K562 (cell line): ENCODE data around the gene IPO7. TPM values are rescaled to one million over a fixed set of nuclear protein-coding genes. Genes with fewer than 3 reads are reported as not detected.
A peak's percentile ranks its signal among the peaks of the same experiment; 100 is the strongest.

ENCODE experiments used
- ATAC-seq: fragments of 200-7000 bp; cut with Tn5 transposase; 3 replicates; pipeline ENCODE4 v1.9.1; 2020; ENCODE audit warnings: moderate library complexity
- BruUV-seq: library from RNA; stranded (reverse); fragments of 400-500 nt; replicated peaks from 2 replicates; lab custom pipeline; 2021; lab: Mats Ljungman, UMichigan
- CTCF ChIA-PET: fragments of 300-600 bp; formaldehyde crosslinking; extraction: SDS; loops from one replicate; lab custom pipeline; 2021; ENCODE audit warnings: low intra/inter-chr PET ratio; lab: Yijun Ruan, JAX
- POLR2A ChIA-PET: fragments of 300-600, 350-650 bp; sonication (Branson Sonifier 250); formaldehyde crosslinking; extraction: SDS; loops from one replicate; lab custom pipeline; 2021; ENCODE audit warnings: antibody characterized with exemption, inconsistent platforms; lab: Yijun Ruan, JAX
- DNase-seq, 4 experiments: peaks; one replicate each; pipeline versions ENCODE4 v3.0.0 to v3.0.0-alpha.2; 2011 to 2018; ENCODE audit warnings: low spot score in 3 of 4, mixed read lengths in 3 of 4; ENCODE audit errors: extremely low read depth in 1 of 4
- FAIRE-seq: peaks from 2 replicates; lab custom pipeline; 2011; peaks lifted over from hg19 to GRCh38; lab: Jason Lieb, UNC
- H2AFZ ChIP-seq: 2 replicates; pipeline ENCODE4 v1.6.0; 2011; ENCODE audit warnings: low read depth, low read length, control low read depth, inconsistent platforms
- H3K27ac ChIP-seq: fragments of 200-600 bp; 3 replicates; pipeline ENCODE4 v1.8.0; 2011; ENCODE audit warnings: low read depth, mild to moderate bottlenecking, control low read depth, inconsistent platforms, low read length, moderate library complexity, mixed read lengths; ENCODE audit errors: extremely low read depth
- H3K27me3 ChIP-seq, 2 experiments: fragments of 300-600 bp in 1 of 2; 2 replicates in 1 of 2; 3 replicates in 1 of 2; pipeline versions ENCODE4 v1.6.0 to v1.8.0; 2011; ENCODE audit warnings: inconsistent platforms in 2 of 2, low read length in 2 of 2, mild to moderate bottlenecking in 1 of 2, mixed read lengths in 1 of 2, moderate library complexity in 1 of 2; ENCODE audit not compliant: control insufficient read depth in 2 of 2, insufficient read depth in 2 of 2
- H3K36me3 ChIP-seq: fragments of 300-600 bp; 3 replicates; pipeline ENCODE4 v1.8.0; 2011; ENCODE audit warnings: mild to moderate bottlenecking, low read length, inconsistent platforms; ENCODE audit not compliant: control insufficient read depth, insufficient read depth
- H3K4me1 ChIP-seq, 2 experiments: fragments of 200-600 bp in 1 of 2; replicated peaks in 1 of 2; 2 replicates in 1 of 2; 3 replicates in 1 of 2; pipeline versions ENCODE4 v1.5.1 to v1.8.0; 2011; ENCODE audit warnings: inconsistent platforms in 2 of 2, low read length in 2 of 2, mild to moderate bottlenecking in 1 of 2, mixed read lengths in 1 of 2, moderate library complexity in 1 of 2; ENCODE audit not compliant: control insufficient read depth in 2 of 2, insufficient read depth in 2 of 2
- H3K4me2 ChIP-seq: 2 replicates; pipeline ENCODE4 v1.6.1; 2011; ENCODE audit warnings: low read length, control low read depth, inconsistent platforms, mixed read lengths; ENCODE audit not compliant: insufficient read depth
- H3K4me3 ChIP-seq: fragments of 200-600 bp; sonication (generic), shearing (Covaris generic); 2 replicates; pipeline ENCODE4 v1.5.1; 2016; ENCODE audit warnings: control low read depth, inconsistent platforms
- H3K79me2 ChIP-seq: fragments of 200-600 bp; 3 replicates; pipeline ENCODE4 v1.8.0; 2011; ENCODE audit warnings: low read length, inconsistent platforms; ENCODE audit not compliant: control insufficient read depth, insufficient read depth
- H3K9ac ChIP-seq, 2 experiments: 2 replicates each; pipeline versions ENCODE4 v1.6.0 to v1.6.1; 2011; ENCODE audit warnings: low read depth in 2 of 2, low read length in 2 of 2, control low read depth in 1 of 2, inconsistent platforms in 1 of 2, mild to moderate bottlenecking in 1 of 2, mixed read lengths in 1 of 2; ENCODE audit not compliant: insufficient read depth in 1 of 2
- H3K9me1 ChIP-seq: one replicate; pipeline ENCODE4 v1.6.0; 2011; ENCODE audit warnings: inconsistent platforms, mild to moderate bottlenecking, low read length, moderate library complexity; ENCODE audit not compliant: control insufficient read depth, insufficient read depth
- H3K9me3 ChIP-seq: replicated peaks from 2 replicates; pipeline ENCODE4 v1.5.1; 2011; ENCODE audit warnings: low read depth, low read length, inconsistent platforms; ENCODE audit not compliant: control insufficient read depth, insufficient read depth
- H4K20me1 ChIP-seq: replicated peaks from 2 replicates; pipeline ENCODE4 v1.6.1; 2011; ENCODE audit warnings: low read length, inconsistent platforms, mixed read lengths; ENCODE audit not compliant: control insufficient read depth, insufficient read depth
- C11orf30 ChIP-seq: fragments of 450-650 bp; IDR thresholded peaks from 2 replicates; pipeline ENCODE4 v1.6.1; 2016; ENCODE audit warnings: low read depth, mild to moderate bottlenecking
- CXXC5 ChIP-seq: fragments of 250-450 bp; sonication (Bioruptor Pico); IDR thresholded peaks from 2 replicates; pipeline ENCODE4 v1.8.0; 2022; ENCODE audit warnings: inconsistent platforms, mild to moderate bottlenecking, moderate library complexity
- DEAF1 ChIP-seq: fragments of 450-650 bp; formaldehyde crosslinking; IDR thresholded peaks from 2 replicates; pipeline ENCODE4 v1.4.0; 2020; ENCODE audit warnings: mild to moderate bottlenecking, moderate library complexity
- HDAC1 ChIP-seq, 2 experiments: fragments of 450-650 bp; IDR thresholded peaks; 2 replicates each; pipeline ENCODE4 v1.6.1; 2016 to 2017; ENCODE audit warnings: inconsistent platforms in 1 of 2, mild to moderate bottlenecking in 1 of 2, moderate library complexity in 1 of 2
- MAFF ChIP-seq: IDR thresholded peaks from 2 replicates; pipeline ENCODE4 v1.6.1; 2012; ENCODE audit warnings: low read length, improper control_type of control experiment
- THRA ChIP-seq: fragments of 450-650 bp; IDR thresholded peaks from 2 replicates; pipeline ENCODE4 v1.6.1; 2017; ENCODE audit warnings: mild to moderate bottlenecking, moderate library complexity
- USF1 ChIP-seq: sonication (generic); formaldehyde crosslinking; IDR thresholded peaks from 2 replicates; pipeline ENCODE4 v1.9.0; 2022; ENCODE audit warnings: mild to moderate bottlenecking, missing genetic modification reagents
- ZNF121 ChIP-seq: sonication (generic); formaldehyde crosslinking; conservative IDR thresholded peaks from 2 replicates; pipeline ENCODE4 v1.8.0; 2022; ENCODE audit warnings: missing genetic modification reagents
- ZNF316 ChIP-seq: fragments of 450-650 bp; IDR thresholded peaks from 2 replicates; pipeline ENCODE4 v1.6.1; 2016
- WGBS: fragments of 100-300 bp; shearing (Covaris generic); methylation state at CpG from one replicate; pipeline ENCODE4 v1.1.6; 2016; ENCODE audit warnings: low coverage, mixed read lengths; ENCODE audit not compliant: insufficient coverage; ENCODE audit errors: missing lambda C conversion rate; 5-methylcytosine and 5-hydroxymethylcytosine counted together
- in situ Hi-C: fragments of 300-500 bp; cut with MboI; formaldehyde crosslinking; loops from 4 replicates; pipeline ENCODE4 v1.15.0; 2018; ENCODE audit warnings: inconsistent platforms, mixed read lengths
- intact Hi-C: fragments of 100-400 bp; cut with micrococcal nuclease; formaldehyde crosslinking; loops from 2 replicates; pipeline ENCODE4 v1.14.2; 2022
- polyA plus RNA-seq, 8 experiments: library from polyadenylated mRNA; depleted of rRNA in 4 of 8; stranded (reverse) in 5 of 8; unstranded in 3 of 8; fragments of >200 nt; fragmentation: Nextera tagmentation in 2 of 8; fragmentation: Illumina TruSeq in 1 of 8; extraction: Ambion mirVana in 2 of 8; extraction: Trizol in 1 of 8; gene quantifications; 2 replicates each; pipeline versions ENCODE4 v1.2.1 to v1.2.3, GENCODE V29; 2011 to 2014; ENCODE audit warnings: inconsistent platforms in 1 of 8, missing spikeins in 1 of 8
- total RNA-seq, 7 experiments: library from RNA; depleted of rRNA in 6 of 7; stranded (reverse); fragments of >200 nt in 6 of 7; fragmentation: Illumina TruSeq in 2 of 7; extraction: Trizol in 2 of 7; gene quantifications; 2 replicates each; pipeline versions ENCODE4 v1.2.1 to v1.2.3, GENCODE V29; 2011 to 2021; ENCODE audit warnings: low replicate concordance in 1 of 7

Gene IPO7
- total and polyA plus RNA-seq, 9 of the 15 experiments (the other 6 are each of a cell fraction or from before 2014, with no cell fraction given): 23.6 to 138 (median 110) TPM

- H3K4me2 ChIP-seq: no peak overlapping the region
- no peak for DNase-seq
- H3K4me3 ChIP-seq: no peak overlapping the region
- WGBS: 70% methylated on average over 5 of the region's 5 CpGs
- H3K27ac ChIP-seq: no peak overlapping the region
- H4K20me1 ChIP-seq: no peaks in the 10 kb centered on the region
- H3K36me3 ChIP-seq: 0 out of 3 replicates have a peak, but pooled peaks cover 2% of the 10 kb centered on the region
- H3K79me2 ChIP-seq: peaks cover 15% of the 10 kb centered on the region
- no peaks in the 10 kb centered on the region for H3K9me1 ChIP-seq
- no peak overlapping the region for H3K9ac ChIP-seq
- CTCF ChIA-PET: no interaction called here
- H3K9me3 ChIP-seq: no peaks in the 10 kb centered on the region; the same call in 1 of the 2 replicates
- POLR2A ChIA-PET: no interaction called here
- intact Hi-C loops (no loop called here), in situ Hi-C loops (no loop called here)
- ATAC-seq: no peak
- peaks cover 0 to 5% of the 10 kb centered on the region in 2 experiments; a peak in 1 of 5 replicates for H3K4me1 ChIP-seq
- no peak overlapping the region for H2AFZ ChIP-seq
- peak; percentile 36; the same call in 1 of the 2 replicates for TF ChIP-seq C11orf30
- TF ChIP-seq ZNF316: peak; percentile 70
- peak; percentile 1; the same call in 1 of the 2 replicates for TF ChIP-seq ZNF121
- no peak for TF ChIP-seq THRA
- TF ChIP-seq HDAC1 (IDR thresholded peaks at IDR 0.05): no peak
- TF ChIP-seq CXXC5 (CRISPR knock-in tag): no peak
- no peak for TF ChIP-seq USF1 (CRISPR knock-in tag)
- TF ChIP-seq DEAF1: no peak
- TF ChIP-seq MAFF: peak; percentile 29; the same call in 1 of the 2 replicates
- no TSS peak for BruUV-seq
- FAIRE-seq: no peak
- no peaks in the 10 kb centered on the region for H3K27me3 ChIP-seq
Measured at GRCh38 chr11:9455722-9456121, 71.3 kb downstream of the IPO7 start.
